ENCODE measurements around the gene PARP9. TPM values are rescaled to one million over a fixed set of nuclear protein-coding genes. Genes with fewer than 3 reads are reported as not detected.

PARP9 gene
- total and polyA plus RNA-seq, 2 of the 13 experiments (the other 11 are each of a cell fraction or from before 2014, with no cell fraction given) = 6.5 to 10.6 TPM

DNA sequence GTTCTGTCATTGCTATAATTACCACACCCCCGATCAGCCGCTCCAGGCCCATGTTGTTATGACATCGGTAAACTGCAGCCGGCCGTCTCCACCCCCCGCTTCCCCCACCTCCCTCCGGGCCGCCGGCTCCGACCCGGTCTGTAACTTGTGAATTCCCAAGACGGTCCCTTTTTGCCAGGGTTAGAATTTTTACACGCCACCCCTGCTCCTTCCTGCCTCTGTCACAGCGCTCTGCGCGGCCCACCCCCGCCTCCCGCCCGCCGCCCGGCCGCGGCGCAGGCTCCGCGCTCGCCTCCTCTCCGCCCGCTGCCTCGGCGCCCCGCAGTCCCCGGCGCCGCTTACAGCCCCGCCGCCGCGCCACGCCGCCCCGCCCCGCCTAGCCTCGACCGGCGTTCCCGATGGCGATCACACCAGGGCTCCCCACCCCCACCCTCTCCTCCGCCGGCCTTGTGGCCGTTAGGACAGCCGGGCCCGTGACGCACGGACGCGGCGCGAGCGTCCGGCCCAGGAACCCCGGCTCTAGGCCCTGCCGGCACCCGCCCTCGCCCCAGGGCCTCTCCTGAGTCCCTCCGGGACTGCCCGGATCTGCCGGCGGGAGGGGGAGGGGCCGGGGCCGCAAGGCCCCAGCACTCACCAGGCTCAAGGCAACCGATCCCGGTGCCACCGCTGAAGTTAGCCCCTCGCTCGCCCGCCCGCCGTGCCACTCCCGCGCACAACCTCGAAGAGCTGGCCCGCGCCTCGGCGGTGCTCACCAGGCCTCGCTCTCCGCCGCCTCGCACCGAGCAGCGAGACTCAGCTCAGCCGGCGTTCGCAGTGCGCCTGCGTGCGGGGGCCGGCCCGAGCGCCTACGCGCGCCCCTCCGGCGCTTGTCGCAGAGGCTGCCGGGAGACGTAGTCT, 49.7 kb downstream of the PARP9 start, which contains the start of gene KPNA1 (continued):
- TF ChIP-seq, protein P1, sequence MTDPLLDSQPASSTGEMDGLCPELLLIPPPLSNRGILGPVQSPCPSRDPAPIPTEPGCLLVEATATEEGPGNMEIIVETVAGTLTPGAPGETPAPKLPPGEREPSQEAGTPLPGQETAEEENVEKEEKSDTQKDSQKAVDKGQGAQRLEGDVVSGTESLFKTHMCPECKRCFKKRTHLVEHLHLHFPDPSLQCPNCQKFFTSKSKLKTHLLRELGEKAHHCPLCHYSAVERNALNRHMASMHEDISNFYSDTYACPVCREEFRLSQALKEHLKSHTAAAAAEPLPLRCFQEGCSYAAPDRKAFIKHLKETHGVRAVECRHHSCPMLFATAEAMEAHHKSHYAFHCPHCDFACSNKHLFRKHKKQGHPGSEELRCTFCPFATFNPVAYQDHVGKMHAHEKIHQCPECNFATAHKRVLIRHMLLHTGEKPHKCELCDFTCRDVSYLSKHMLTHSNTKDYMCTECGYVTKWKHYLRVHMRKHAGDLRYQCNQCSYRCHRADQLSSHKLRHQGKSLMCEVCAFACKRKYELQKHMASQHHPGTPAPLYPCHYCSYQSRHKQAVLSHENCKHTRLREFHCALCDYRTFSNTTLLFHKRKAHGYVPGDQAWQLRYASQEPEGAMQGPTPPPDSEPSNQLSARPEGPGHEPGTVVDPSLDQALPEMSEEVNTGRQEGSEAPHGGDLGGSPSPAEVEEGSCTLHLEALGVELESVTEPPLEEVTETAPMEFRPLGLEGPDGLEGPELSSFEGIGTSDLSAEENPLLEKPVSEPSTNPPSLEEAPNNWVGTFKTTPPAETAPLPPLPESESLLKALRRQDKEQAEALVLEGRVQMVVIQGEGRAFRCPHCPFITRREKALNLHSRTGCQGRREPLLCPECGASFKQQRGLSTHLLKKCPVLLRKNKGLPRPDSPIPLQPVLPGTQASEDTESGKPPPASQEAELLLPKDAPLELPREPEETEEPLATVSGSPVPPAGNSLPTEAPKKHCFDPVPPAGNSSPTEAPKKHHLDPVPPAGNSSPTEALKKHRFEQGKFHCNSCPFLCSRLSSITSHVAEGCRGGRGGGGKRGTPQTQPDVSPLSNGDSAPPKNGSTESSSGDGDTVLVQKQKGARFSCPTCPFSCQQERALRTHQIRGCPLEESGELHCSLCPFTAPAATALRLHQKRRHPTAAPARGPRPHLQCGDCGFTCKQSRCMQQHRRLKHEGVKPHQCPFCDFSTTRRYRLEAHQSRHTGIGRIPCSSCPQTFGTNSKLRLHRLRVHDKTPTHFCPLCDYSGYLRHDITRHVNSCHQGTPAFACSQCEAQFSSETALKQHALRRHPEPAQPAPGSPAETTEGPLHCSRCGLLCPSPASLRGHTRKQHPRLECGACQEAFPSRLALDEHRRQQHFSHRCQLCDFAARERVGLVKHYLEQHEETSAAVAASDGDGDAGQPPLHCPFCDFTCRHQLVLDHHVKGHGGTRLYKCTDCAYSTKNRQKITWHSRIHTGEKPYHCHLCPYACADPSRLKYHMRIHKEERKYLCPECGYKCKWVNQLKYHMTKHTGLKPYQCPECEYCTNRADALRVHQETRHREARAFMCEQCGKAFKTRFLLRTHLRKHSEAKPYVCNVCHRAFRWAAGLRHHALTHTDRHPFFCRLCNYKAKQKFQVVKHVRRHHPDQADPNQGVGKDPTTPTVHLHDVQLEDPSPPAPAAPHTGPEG (CRISPR knock-in tag; IDR thresholded peaks at IDR 0.05) = no peak
- TF ChIP-seq IKZF4 (CRISPR knock-in tag; IDR thresholded peaks at IDR 0.05; ENCODE audit: borderline replicate concordance, low read depth, not compliant biosample characterization) = no peak
- no peak for TF ChIP-seq PHF5A (CRISPR knock-in tag; IDR thresholded peaks at IDR 0.05; ENCODE audit: low read depth, unreplicated experiment)
- TF ChIP-seq SRY (CRISPR knock-in tag; IDR thresholded peaks at IDR 0.05) = peak; percentile 72; the same call in 1 of the 2 replicates
- peak; percentile 54; the same call in 1 of the 2 replicates for TF ChIP-seq HDAC1 (CRISPR knock-in tag; IDR thresholded peaks at IDR 0.05)
- TF ChIP-seq TAF15 (IDR thresholded peaks at IDR 0.05; ENCODE audit: low read depth, low read length, poor library complexity, severe bottlenecking) = no peak
- peak; percentile 83 for TF ChIP-seq ZNF501 (CRISPR knock-in tag; IDR thresholded peaks at IDR 0.05)
- TF ChIP-seq ZNF839 (CRISPR knock-in tag; IDR thresholded peaks at IDR 0.05; ENCODE audit: borderline replicate concordance) = no peak
- peak; percentile 69 for TF ChIP-seq SKI (IDR thresholded peaks at IDR 0.05; ENCODE audit: partially characterized antibody)
- TF ChIP-seq MAFF (IDR thresholded peaks at IDR 0.05; ENCODE audit: low read depth, low read length) = no peak
- peak; percentile 83; the same call in 1 of the 2 replicates for TF ChIP-seq ZNF776 (CRISPR knock-in tag; IDR thresholded peaks at IDR 0.05)
- no peak for TF ChIP-seq ZNF44 (CRISPR knock-in tag; IDR thresholded peaks at IDR 0.05)
- peak; percentile 43; the same call in 1 of the 2 replicates for TF ChIP-seq TMF1 (CRISPR knock-in tag; IDR thresholded peaks at IDR 0.05; ENCODE audit: low read depth)
- TF ChIP-seq ZNF274 (CRISPR knock-in tag; IDR thresholded peaks at IDR 0.05) = no peak
- TF ChIP-seq, protein P2, sequence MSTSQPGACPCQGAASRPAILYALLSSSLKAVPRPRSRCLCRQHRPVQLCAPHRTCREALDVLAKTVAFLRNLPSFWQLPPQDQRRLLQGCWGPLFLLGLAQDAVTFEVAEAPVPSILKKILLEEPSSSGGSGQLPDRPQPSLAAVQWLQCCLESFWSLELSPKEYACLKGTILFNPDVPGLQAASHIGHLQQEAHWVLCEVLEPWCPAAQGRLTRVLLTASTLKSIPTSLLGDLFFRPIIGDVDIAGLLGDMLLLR (CRISPR knock-in tag; IDR thresholded peaks at IDR 0.05) = no peak; the same call in 1 of the 2 replicates
- TF ChIP-seq SMAD9 (CRISPR knock-in tag; IDR thresholded peaks at IDR 0.05) = no peak
- peak; percentile 81; the same call in 1 of the 2 replicates for TF ChIP-seq ZNF607 (CRISPR knock-in tag; IDR thresholded peaks at IDR 0.05; ENCODE audit: borderline replicate concordance)
- TF ChIP-seq, protein P3, sequence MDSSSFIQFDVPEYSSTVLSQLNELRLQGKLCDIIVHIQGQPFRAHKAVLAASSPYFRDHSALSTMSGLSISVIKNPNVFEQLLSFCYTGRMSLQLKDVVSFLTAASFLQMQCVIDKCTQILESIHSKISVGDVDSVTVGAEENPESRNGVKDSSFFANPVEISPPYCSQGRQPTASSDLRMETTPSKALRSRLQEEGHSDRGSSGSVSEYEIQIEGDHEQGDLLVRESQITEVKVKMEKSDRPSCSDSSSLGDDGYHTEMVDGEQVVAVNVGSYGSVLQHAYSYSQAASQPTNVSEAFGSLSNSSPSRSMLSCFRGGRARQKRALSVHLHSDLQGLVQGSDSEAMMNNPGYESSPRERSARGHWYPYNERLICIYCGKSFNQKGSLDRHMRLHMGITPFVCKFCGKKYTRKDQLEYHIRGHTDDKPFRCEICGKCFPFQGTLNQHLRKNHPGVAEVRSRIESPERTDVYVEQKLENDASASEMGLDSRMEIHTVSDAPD (CRISPR knock-in tag; IDR thresholded peaks at IDR 0.05) = no peak
- TF ChIP-seq, protein P4, sequence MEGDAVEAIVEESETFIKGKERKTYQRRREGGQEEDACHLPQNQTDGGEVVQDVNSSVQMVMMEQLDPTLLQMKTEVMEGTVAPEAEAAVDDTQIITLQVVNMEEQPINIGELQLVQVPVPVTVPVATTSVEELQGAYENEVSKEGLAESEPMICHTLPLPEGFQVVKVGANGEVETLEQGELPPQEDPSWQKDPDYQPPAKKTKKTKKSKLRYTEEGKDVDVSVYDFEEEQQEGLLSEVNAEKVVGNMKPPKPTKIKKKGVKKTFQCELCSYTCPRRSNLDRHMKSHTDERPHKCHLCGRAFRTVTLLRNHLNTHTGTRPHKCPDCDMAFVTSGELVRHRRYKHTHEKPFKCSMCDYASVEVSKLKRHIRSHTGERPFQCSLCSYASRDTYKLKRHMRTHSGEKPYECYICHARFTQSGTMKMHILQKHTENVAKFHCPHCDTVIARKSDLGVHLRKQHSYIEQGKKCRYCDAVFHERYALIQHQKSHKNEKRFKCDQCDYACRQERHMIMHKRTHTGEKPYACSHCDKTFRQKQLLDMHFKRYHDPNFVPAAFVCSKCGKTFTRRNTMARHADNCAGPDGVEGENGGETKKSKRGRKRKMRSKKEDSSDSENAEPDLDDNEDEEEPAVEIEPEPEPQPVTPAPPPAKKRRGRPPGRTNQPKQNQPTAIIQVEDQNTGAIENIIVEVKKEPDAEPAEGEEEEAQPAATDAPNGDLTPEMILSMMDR (CRISPR knock-in tag; IDR thresholded peaks at IDR 0.05) = no peak; the same call in 1 of the 2 replicates
